Stimulated activated CD4-positive, alpha-beta T cell treated with anti-CD3 and anti-CD28 coated beads, Interleukin-4, amount 100 ng/mL, for 48 hours (primary cell): Measurements from ENCODE around the gene RECK.
"Not testable (repeated sequence)": the region's sequence is repeated elsewhere in the genome, so short reads cannot be mapped to it uniquely, and the experiment has no call there.

ENCODE experiments used
- DNase-seq, 2 donors: peaks; one replicate each; pipeline ENCODE4 v3.0.0-alpha.2; 2020; ENCODE audit warnings: low read depth in 2 of 2

The RECK gene

DNA sequence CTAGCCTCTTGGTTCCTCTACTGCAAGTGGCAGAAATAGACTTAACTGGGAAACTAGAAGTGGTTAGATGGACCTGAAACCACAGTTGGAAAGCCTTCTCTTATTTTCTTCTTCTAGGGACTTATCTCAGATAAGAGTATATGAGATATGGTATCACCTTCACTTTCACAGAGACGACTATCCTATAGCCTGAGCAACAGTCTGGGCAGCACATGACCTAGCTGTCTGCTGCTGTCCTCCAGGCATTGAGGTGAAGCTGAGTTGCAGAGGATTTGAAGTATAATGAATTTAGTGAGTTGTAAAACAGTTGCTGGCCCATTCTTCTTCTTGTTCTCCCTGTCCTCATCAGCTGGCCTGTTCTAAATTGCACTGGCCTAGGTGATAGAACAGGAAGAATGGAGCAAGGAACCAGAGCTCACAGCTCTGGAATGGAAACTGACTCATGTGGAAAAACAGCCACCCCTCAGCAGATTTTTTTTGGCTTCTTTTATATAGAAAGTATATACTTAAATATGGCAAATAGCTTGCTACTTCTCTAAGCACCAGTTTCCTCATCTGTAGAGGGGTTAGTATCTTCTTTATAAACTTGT, 27.8 kb downstream of the RECK start:
- no peak for DNase-seq

DNA sequence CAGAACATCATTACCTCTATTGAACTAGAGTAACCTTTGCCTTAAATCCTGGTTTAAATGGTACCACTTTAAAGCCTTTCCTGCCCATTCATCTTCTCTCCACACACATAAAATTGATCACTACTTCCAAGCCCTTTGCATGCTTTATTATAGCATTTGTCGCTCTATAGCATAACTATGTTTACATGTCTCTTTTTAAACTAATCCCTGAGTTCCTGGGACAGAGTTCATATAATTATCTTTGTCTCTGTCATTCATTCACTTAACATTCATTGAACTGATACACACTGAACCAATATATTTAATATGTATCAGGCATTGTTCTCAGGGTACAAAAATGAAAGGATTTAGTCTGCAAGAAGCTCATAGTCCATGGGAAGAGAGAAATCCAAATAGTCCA, 37.3 kb downstream of the RECK start:
- DNase-seq, result no peak

DNA sequence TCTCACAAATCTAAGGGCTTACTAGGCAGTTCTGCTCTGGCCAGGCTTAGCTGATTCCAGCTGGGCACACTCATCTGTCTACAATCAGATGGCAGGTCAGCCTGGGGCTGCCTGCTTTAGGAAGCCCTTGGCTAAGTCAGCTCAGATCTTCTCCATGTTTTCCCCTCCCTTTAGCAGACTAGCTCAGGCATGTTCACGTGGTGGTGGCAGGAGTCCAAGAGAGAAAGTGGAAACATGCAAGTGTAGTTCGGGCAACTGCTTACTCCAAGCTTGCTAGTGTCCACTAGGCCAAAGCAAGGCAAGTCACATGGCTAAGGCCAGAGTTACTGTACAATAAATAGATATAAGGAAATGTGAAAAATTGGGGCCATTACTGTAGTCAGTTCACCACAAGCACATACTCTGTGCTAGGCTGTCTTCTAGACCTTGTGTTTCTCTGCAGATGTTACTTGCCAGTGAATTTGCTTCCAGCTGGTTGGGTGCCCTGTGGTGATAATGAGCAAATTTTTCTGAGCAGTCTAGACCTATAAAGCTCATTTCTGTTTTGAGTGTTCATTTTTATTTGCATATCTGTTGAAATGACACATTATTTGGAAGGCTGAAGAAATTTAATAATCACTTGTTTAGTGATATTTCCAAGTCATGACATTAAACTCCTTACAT, 38.3 kb downstream of the RECK start:
- DNase-seq, result no peak

DNA sequence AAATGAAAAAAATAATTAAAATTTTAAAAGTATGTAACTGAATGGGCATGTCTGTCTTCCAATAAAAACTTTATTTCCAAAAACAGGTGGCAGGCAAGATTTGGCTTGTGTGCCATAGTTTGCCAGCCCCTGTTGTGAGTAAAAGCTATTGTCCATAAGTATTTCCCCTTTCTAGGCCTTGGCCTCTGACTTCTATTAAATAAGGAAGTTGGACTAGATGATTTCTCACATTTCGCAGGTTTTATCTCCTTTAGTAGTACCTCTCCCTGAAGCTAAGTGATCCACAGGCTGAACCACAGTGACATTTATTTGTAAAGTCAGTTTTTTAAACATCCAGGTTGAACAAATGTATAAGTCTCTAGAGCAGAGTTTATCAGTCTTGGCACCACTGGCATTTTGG, 41.3 kb downstream of the RECK start:
- no peak for DNase-seq

DNA sequence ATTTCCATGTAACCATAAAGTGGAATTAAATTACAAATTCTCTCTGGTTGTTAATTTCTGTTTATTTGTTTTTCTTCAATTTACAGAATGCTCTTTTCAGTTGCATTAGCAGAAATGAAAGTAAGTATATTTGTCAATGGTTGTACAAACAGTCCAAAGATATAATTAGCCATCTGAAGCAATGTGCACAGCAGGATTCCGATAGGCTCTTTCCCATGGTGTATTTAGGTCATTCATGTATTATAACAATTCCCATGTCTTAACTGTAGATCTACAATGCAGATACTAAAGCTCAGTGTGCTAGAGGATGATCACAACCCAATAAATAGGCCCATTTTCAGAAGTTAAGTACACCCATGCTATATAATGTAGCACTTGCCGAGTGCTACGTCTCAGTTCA, 43.8 kb downstream of the RECK start:
- DNase-seq, result no peak

DNA sequence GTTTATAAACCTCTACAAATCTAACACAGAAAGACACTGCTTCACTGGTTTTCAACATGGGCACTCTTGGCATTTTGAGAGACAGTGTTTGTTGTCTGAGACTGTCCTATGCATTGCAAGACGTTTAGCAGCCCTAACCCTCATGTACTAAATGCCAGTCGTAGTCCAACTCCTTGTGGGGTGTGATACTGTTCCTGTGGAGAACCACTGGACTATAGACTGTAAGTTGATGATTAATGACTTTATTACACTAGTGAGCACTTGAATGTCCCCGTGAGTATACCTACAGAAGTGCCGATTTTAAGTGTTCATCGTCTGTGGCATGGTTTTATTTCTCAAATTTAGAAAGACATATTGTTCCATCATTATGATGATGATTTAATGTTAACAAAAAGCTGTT, 46.2 kb downstream of the RECK start:
- DNase-seq, result no peak

DNA sequence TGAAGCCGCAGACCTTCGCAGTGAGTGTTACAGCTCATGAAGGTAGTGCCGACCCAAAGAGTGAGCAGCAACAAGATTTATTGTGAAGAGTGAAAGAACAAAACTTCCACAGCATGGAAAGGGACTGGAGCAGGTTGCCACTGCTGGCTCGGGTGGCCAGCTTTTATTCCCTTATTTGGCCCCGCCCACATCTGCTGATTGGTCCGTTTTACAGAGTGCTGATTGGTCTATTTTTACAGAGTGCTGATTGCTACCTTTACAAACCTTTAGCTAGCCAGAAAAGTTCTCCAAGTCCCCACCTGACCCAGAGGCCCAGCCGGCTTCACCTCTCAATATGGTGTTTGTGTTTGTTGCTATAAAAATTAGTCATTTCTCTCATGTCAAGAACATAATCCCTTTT, 49.7 kb downstream of the RECK start:
- DNase-seq, result no peak

DNA sequence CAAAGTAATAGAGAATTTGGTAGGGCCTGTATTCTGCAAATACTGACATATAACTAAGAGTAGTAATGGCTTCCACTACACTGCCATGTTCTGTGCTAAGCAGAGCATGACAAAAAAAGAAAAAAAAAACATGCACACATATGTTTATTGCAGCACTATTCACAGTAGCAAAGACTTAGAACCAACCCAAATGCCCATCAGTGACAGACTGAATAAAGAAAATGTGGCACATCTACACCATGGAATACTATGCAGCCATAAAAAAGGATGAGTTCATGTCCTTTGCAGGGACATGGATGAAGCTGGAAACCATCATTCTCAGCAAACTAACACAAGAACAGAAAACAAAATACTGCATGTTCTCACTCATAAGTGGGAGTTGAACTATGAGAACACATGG, 50.3 kb downstream of the RECK start:
- DNase-seq, result not testable (repeated sequence)

DNA sequence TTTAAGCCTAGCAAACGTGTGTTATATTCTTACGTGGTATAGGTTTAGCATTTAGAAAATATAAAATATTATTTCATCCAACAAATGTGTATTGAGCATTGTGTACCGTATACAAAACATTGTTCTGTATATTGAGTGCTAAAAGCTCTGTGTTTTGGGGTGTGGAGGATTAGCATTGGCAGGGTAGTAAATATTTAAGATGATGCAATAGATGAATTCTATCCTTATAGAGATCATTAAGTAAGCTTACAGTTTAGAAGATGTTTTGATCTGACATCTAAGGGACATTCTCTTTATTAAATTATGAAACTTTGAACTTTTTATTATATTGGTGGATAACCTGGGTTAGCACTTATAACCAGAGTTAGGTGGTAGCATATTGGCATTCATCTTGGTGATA, 51.3 kb downstream of the RECK start:
- DNase-seq, result no peak

DNA sequence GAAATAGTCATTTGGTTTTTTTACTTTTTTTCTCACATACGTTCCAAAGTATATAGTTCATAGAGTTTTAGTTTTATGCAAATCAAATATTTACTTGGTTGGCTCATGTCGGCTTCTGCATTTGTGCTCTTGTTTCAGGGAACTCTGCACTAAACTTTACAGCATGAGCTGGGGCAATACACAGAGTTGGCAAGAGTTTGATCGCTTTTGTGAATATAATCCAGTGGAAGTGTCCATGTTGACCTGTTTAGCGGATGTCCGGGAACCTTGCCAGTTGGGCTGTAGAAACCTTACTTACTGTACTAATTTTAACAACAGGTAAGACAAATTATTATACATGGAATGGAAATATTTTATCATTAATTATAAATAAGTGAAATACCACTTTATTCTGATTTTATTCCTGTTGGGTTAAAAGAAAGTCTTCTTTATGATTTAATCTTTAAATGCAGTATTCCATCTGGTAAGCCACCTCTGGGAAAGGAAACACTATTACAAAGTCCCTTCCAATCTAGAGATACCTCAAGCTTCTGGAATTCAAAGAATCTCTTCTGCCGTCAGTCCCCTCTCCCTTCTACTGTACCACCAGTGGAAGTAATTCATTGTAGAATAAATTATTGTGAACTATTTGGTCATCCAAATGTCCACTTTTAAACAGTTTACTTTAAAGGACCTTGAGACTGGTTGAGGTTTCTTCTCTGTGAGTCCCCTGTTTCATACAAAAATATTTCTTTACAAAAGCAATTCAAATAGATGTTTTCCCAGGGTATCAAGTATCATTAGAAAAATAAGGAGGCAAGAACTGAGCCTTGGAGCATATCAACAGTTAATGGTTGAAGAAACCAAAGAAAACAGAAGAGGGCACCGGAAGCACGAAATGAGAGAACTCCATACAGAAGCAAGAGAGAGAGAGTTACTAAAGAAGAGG, 54.6 kb downstream of the RECK start:
- no peak for DNase-seq

DNA sequence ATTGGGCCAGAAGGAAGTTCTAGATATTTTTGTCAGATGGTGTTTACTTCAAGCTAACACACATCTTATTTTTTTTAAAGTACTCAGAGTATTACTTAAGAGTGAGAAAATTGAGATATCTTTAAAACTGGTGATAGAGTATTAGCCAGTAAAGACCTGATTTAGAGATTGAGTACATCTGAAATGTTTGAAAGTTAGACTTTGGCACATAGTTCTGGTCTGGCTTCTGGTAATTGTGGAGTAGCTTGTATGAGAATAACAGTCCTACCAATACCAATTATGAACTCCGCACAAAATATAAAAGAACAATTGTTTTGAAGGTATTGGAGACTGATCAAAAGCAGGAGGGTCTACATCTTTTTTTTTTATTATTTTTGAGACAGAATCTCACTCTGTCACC, 55.3 kb downstream of the RECK start:
- DNase-seq, result no peak

DNA sequence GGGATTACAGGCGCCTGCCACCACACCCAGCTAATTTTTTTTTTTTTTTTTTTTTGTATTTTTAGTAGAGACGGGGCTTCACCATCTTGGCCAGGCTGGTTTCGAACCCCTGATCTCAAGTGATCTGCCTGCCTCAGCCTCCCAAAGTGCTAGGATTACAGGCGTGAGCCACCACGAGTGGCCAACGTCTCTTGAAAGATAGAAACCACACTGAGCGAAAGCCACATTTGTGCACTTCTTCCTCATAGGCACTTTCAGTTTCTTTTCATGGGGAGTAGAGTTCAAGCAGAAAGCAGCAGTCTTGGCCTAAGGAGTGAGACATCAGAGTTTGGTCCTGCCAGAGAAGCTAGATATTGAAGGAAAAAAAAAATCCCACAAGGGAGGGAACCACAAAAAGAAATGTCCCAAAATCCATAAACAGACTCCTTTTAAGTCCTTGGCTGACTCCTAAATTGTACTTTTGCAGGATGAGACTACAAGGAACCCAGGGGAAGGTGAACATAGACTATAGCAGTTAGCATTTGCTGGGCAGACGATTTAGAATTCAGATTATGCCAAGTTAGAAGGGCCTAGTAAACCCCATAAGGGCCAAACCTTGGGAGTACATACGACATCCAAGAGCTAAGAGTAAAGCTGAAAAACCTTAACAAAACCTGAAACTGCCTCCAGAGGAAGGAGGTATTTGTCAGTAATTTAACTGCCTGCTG, 55.9 kb downstream of the RECK start:
- DNase-seq, result peak; percentile 16 to 20

DNA sequence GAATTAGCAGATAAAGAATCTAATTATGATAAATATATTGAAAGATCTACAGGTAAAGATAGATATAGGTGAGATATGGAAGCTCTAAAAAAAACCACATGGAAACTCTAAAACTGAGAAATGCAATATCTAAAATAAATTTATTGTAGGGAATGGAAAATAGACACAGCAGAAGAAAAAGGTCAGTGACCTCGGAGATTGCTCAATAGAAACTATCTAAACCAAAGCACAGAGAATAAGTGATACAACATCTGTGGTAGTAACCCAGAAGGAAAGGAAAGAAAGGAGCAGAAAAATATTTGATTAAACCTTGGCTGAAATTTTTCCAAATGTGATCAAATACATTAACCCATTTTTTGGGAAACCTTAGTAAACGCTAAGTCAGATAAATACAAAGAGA, 56.7 kb downstream of the RECK start:
- DNase-seq, result no peak

DNA sequence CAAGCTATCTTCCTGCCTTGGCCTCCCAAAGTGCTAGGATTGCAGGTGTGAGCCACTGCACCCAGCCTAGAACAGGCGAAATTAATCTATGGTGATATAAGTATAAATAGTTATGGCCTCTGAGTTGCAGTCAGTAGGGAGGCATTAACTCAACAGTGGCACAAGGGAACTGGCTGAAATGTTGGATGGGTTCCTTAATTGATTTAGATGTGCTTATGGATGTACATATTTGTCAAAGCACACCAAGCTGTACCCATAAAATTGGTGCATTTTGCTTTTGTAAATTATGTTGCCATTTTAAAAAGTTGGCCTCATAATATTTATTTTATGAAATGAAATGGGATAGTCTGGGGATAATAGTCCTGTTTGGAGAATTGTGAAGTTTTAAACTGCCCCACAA, 63.0 kb downstream of the RECK start:
- no peak for DNase-seq

DNA sequence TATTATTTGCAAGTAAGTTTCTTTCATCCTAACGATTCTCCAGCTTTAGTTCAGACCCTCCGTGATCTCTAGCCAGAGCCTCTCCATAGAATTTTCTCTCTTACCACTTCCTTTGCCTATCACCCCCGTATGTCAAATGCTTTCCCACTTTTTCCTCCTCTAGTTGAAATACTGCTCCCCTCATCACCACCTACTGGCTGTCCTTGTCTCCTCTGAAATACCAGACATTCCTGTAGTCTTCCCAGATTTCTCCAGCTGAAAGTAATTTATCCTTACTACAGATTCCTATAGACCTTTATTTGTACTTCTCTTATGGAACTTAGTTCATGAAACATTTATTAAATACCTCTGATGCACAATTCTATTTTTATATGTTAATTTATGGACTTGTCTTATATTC, 63.8 kb downstream of the RECK start:
- DNase-seq, result no peak

DNA sequence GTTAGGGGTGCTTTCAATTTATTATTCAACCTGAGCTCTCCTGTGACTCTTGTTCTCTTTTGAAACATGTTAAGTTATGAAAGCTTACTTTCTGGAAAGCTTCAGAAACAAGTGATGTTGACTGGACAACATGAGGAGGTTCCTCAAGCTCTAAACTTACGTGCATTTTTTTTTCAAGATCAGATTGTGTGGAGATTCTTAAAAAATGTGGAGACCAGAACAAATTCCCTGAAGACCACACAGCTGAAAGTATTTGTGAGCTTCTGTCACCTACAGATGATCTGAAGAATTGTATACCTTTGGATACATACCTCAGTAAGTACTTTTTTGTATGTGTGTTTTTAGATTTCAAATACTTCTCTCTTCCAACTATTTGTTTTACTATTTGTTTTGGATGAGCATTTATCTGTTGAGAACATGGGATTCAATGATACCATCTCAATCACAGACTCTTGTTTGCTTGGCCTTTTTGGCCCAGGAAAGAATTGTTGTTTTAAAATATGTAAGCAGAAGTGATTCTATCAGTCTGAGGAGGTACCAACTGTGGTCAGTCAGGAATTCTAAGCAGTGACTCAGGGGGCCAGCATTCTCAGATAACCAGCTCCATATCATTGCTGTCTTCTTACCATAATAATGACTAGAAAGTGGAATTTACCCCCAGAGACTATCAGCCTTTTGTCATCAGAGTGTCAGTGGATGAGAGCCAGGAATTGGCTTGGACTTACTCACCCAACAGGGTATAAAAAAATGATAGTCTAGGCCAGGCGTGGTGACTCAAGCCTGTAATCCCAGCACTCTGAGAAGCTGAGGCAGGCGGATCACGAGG, 65.4 kb downstream of the RECK start:
- no peak for DNase-seq

DNA sequence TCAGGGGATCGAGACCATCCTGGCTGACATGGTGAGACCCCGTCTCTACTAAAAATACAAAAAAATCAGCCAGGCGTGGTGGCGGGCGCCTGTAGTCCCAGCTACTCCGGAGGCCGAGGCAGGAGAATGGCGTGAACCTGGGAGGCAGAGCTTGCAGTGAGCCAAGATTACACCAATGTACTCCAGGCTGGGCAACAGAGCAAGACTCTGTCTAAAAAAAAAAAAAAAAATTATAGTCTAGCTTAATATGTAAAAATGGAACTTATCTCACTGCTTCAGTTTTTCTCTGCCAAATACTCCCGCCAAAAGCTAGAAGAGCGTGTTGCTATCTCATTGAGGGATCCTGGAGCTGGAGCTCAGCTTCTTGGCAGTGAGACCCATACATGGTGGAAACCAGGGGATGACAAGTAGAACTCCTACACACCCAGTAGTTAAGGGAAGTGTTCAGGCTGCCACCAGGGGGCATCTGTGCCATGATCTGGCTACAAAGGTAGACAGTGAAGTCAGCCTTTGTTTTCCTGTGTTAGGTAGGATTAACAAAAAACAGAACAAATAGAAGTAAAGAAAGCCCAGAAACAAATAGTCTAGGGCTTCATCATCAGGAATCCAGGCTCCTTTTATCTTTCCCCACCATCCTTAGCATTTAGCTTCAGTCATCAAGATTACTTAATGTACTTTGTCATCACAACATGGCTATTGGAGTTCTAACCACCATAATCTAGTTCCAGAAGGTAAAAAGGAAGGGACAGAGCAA, 66.2 kb downstream of the RECK start:
- peak; percentile 84 to 86 for DNase-seq

DNA sequence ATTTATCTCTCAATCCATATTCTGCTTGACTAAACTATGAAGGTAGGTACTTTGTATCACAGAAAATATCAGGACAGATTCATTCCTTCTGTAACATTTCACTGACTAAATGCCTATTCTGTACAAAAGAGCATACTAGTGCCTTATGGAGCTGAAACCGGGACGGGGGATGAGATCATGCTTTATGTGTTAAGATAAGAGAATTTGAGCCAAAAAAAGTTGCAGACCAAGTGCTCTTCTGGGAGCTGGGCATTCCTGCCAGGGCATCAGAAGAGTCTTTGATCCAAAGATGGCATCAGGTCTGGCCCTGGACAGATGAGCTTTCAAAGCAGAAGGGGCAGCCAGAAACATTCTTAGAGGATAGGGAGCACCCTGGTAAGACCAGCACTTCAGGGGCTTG, 72.4 kb downstream of the RECK start:
- DNase-seq, result no peak

DNA sequence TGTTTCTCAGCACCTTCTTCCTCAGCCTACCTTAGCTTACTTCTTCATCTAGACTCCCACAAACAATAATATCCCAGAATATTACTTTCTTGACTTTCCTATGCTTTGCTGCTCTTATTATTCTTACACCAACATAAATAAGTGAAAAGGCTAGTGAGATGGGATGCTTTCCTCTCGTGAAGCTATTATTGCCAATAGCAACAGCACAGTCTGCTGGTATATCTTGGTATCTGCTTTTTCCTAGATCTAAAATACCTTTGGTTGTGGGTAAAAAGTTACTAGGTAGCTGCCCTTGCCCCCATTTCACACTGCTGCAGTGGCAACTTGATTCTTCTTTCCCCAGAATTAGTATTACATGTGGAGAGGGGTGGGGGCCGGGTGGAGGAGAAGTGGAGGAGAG, 73.7 kb downstream of the RECK start:
- no peak for DNase-seq

DNA sequence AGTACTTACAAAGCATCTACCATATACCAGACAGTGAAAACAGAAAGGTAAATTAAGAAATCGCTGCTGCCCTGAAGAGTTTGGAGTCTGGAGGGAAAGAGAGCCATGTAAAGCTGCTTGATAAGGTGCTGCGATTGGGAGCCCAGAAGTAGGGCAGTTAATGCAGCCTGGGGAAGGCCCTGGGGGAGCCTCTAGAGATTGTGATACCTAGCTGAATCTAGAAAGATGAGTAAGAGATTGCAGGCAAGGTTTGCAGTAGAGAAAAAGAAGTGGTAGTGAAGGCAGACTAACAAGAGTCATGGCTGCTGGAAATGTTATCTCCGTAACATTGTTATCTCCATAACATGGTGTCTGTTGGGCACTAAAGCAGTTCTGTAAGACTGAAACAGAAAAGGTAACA, 75.8 kb downstream of the RECK start:
- DNase-seq, result no peak

DNA sequence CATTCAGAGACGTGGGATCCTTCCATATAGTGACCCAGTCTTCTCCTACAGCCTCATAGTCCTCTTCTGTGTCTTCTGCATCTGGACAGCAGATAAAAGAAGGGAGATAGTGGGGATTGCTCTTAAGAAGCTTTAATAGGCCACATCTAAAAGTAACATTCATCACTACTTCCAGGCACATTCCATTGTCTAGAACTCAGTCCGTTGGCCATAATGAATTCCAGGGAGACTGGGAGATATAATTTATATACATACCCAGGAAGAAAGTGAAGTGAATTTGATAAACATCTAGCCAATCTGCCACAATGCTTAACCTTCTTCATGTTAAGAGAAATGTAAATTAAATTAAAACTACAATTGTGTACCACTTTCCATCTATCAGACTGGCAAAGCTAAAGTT, 77.3 kb downstream of the RECK start:
- no peak for DNase-seq
